ENCODE results near the gene GJD2.

DNA sequence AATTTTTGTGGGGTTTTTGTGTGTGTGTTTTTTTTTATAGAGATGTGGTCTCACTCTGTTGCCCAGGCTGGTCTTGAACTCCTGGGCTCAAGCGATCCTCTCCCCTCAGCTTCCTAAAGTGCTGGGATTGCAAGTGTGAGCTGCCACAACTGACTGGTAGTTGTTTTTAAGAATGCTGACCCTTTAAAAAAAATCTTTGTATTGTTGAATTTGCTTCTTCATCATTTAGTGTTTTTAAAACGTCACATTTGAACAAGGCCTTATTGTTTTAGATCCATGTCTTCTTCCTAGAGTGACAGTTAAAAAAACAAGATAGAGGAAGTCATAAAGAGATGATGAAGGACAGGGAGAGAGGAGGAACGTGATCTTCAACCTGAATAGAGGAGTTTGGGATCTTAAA, 24.1 kb downstream of the GJD2 start:
- TF ChIP-seq, protein P1, sequence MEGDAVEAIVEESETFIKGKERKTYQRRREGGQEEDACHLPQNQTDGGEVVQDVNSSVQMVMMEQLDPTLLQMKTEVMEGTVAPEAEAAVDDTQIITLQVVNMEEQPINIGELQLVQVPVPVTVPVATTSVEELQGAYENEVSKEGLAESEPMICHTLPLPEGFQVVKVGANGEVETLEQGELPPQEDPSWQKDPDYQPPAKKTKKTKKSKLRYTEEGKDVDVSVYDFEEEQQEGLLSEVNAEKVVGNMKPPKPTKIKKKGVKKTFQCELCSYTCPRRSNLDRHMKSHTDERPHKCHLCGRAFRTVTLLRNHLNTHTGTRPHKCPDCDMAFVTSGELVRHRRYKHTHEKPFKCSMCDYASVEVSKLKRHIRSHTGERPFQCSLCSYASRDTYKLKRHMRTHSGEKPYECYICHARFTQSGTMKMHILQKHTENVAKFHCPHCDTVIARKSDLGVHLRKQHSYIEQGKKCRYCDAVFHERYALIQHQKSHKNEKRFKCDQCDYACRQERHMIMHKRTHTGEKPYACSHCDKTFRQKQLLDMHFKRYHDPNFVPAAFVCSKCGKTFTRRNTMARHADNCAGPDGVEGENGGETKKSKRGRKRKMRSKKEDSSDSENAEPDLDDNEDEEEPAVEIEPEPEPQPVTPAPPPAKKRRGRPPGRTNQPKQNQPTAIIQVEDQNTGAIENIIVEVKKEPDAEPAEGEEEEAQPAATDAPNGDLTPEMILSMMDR (conservative IDR thresholded peaks at IDR 0.05; ENCODE audit: low read depth, low read length) = no peak
- TF ChIP-seq EZH2 (IDR thresholded peaks at IDR 0.05; ENCODE audit: low read length, unreplicated experiment) = no peak

Measured in PC-3 (cell line).